ENCODE measurements around the gene IGSF9. TPM values are rescaled to one million over a fixed set of nuclear protein-coding genes. Genes with fewer than 3 reads are reported as not detected.

The IGSF9 gene
- total RNA-seq, 1 experiment from 2014 or later, result 7.1 TPM

- intact Hi-C loops (cut with micrococcal nuclease; ENCODE audit: unreplicated experiment), result no loop called here
Measured at GRCh38 chr1:159959451-159959850, 14.0 kb upstream of the IGSF9 start.

GRCh38 chr1:159958719-159959380 lies 13.4 kb upstream of the IGSF9 start:
- DNase-seq (ENCODE audit: low spot score), result no peak
- intact Hi-C loops (cut with micrococcal nuclease; ENCODE audit: unreplicated experiment), result no loop called here
- Histone ChIP-seq H3K9me3 (ENCODE audit: low read depth, low read length, poor library complexity, severe bottlenecking) (no peaks in the 10 kb centered on the region), H3K4me3 (ENCODE audit: low read depth, low read length, poor library complexity, severe bottlenecking) (no peak overlapping the region), H3K4me1 (ENCODE audit: insufficient read depth, low read length, poor library complexity, severe bottlenecking) (no peaks in the 10 kb centered on the region), H3K27me3 (replicated peaks; ENCODE audit: insufficient read depth, low read depth, low read length, poor library complexity) (peaks cover 11% of the 10 kb centered on the region), H3K36me3 (ENCODE audit: insufficient read depth, low read length, poor library complexity, severe bottlenecking) (no peaks in the 10 kb centered on the region), H3K27ac (ENCODE audit: low read depth, low read length, poor library complexity, severe bottlenecking) (no peak overlapping the region)
- ChIA-PET CTCF (no interaction called here), POLR2A (ENCODE audit: low non-redundant PET) (no interaction called here)
- TF ChIP-seq EZH2 (IDR thresholded peaks at IDR 0.05; ENCODE audit: borderline replicate concordance, low read depth, low read length, poor library complexity, severe bottlenecking), result no peak
- no peak for TF ChIP-seq CTCF (conservative IDR thresholded peaks at IDR 0.05; ENCODE audit: low read depth, low read length)
- BruUV-seq (replicated peaks), result no TSS peak

More at GRCh38 chr1:159959451-159959850, 14.0 kb upstream of the IGSF9 start:
- no peak for TF ChIP-seq EZH2 (IDR thresholded peaks at IDR 0.05; ENCODE audit: borderline replicate concordance, low read depth, low read length, poor library complexity, severe bottlenecking)
- no peak for TF ChIP-seq CTCF (conservative IDR thresholded peaks at IDR 0.05; ENCODE audit: low read depth, low read length)
- BruUV-seq (replicated peaks), result no TSS peak
- ChIA-PET POLR2A (ENCODE audit: low non-redundant PET) (no interaction called here), CTCF (no interaction called here)
- DNase-seq (ENCODE audit: low spot score), result no peak
- no peaks in the 10 kb centered on the region for H3K4me1 ChIP-seq (ENCODE audit: insufficient read depth, low read length, poor library complexity, severe bottlenecking)
- no peaks in the 10 kb centered on the region for H3K36me3 ChIP-seq (ENCODE audit: insufficient read depth, low read length, poor library complexity, severe bottlenecking)
- no peaks in the 10 kb centered on the region for H3K9me3 ChIP-seq (ENCODE audit: low read depth, low read length, poor library complexity, severe bottlenecking)
- no peak overlapping the region for H3K4me3 ChIP-seq (ENCODE audit: low read depth, low read length, poor library complexity, severe bottlenecking)
- no peak overlapping the region for H3K27ac ChIP-seq (ENCODE audit: low read depth, low read length, poor library complexity, severe bottlenecking)
- H3K27me3 ChIP-seq (replicated peaks; ENCODE audit: insufficient read depth, low read depth, low read length, poor library complexity), result peaks cover 9% of the 10 kb centered on the region

GRCh38 chr1:159957824-159958268 lies 12.4 kb upstream of the IGSF9 start:
- Histone ChIP-seq H3K9me3 (ENCODE audit: low read depth, low read length, poor library complexity, severe bottlenecking) (no peaks in the 10 kb centered on the region), H3K4me1 (ENCODE audit: insufficient read depth, low read length, poor library complexity, severe bottlenecking) (no peaks in the 10 kb centered on the region), H3K36me3 (ENCODE audit: insufficient read depth, low read length, poor library complexity, severe bottlenecking) (no peaks in the 10 kb centered on the region), H3K4me3 (ENCODE audit: low read depth, low read length, poor library complexity, severe bottlenecking) (no peak overlapping the region), H3K27me3 (replicated peaks; ENCODE audit: insufficient read depth, low read depth, low read length, poor library complexity) (peaks cover 21% of the 10 kb centered on the region), H3K27ac (ENCODE audit: low read depth, low read length, poor library complexity, severe bottlenecking) (no peak overlapping the region)
- POLR2A ChIA-PET (ENCODE audit: low non-redundant PET), result no interaction called here
- no peak for DNase-seq (ENCODE audit: low spot score)
- no peak for TF ChIP-seq EZH2 (IDR thresholded peaks at IDR 0.05; ENCODE audit: borderline replicate concordance, low read depth, low read length, poor library complexity, severe bottlenecking)
- no peak for TF ChIP-seq CTCF (conservative IDR thresholded peaks at IDR 0.05; ENCODE audit: low read depth, low read length)
- intact Hi-C loops (cut with micrococcal nuclease; ENCODE audit: unreplicated experiment), result no loop called here
- CTCF ChIA-PET, result interaction anchor here (0.7 kb wide), 1 partner anchor 68 kb away, joined by 3 read pairs; no protein-coding TSS in a partner anchor
- BruUV-seq (replicated peaks), result no TSS peak
